Thoracic aorta (tissue), 2 donors: ENCODE results near the gene VASP. TPM values are rescaled to one million over a fixed set of nuclear protein-coding genes. Genes with fewer than 3 reads are reported as not detected.

Source experiments
- ATAC-seq: fragments of 150-250 bp; one replicate; pipeline ENCODE4 v1.8.0; 2017; ENCODE audit warnings: low read depth; ENCODE audit not compliant: insufficient number of reproducible peaks, low FRiP score
- DNase-seq: peaks from one replicate; pipeline ENCODE4 v3.0.0-alpha.2; 2020; ENCODE audit warnings: low spot score
- H3K27ac ChIP-seq, 2 donors: fragments of 200-600 bp; sonication (generic); 1 replicate in 1 of 2; 2 replicates in 1 of 2; pipeline ENCODE4 v1.5.1; 2016; ENCODE audit warnings: mild to moderate bottlenecking in 2 of 2, moderate library complexity in 2 of 2
- H3K27me3 ChIP-seq: fragments of 200-600 bp; sonication (generic); replicated peaks from 2 replicates; pipeline ENCODE4 v1.6.0; 2016; ENCODE audit warnings: mild to moderate bottlenecking; ENCODE audit not compliant: insufficient read depth
- H3K36me3 ChIP-seq: fragments of 200-600 bp; sonication (generic); one replicate; pipeline ENCODE4 v1.5.1; 2016
- H3K4me1 ChIP-seq, 2 donors: fragments of 200-600 bp; sonication (generic); 1 replicate in 1 of 2; 2 replicates in 1 of 2; pipeline versions ENCODE4 v1.5.1 to v1.6.0; 2016; ENCODE audit warnings: low read depth in 2 of 2, mild to moderate bottlenecking in 1 of 2; ENCODE audit not compliant: control insufficient read depth in 1 of 2
- H3K4me3 ChIP-seq: fragments of 200-600 bp; sonication (generic); 2 replicates; pipeline ENCODE4 v1.5.1; 2016; ENCODE audit warnings: mild to moderate bottlenecking
- H3K9me3 ChIP-seq: fragments of 200-600 bp; sonication (generic); 2 replicates; pipeline ENCODE4 v1.5.1; 2016
- total RNA-seq, 2 donors: library from RNA; depleted of rRNA; stranded (reverse); fragments of >200 nt; gene quantifications; one replicate each; pipeline versions ENCODE4 v1.1.0 to v1.2.3, GENCODE V29; 2016
- TF ChIP-seq, protein P1 (sequence below): fragments of 200-600 bp; sonication (generic); IDR thresholded peaks from one replicate; pipeline ENCODE4 v1.5.1; 2019; ENCODE audit warnings: antibody characterized with exemption

VASP gene
- total RNA-seq, 2 donors from 2014 or later, result 208 to 287 TPM

DNA sequence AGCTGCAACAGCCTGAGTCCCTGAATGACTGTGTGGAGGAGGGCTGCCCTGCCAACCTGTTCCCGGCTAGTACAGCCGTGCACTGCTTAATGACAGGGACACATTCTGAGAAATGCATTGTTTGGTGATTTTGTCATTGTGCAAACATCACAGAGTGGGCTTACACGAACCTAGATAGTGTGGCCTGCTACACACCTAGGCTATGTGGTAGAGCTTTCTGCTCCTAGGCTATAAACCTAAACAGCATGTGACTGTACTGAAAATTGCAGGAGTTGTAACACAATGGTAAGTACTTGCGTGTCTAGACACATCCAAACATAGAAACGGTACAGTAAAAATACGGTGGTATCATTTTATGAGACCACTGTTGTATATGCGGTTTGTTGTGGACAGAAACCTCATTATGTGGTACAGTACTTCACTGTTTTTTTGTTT, 35.0 kb downstream of the VASP start:
- no peaks in the 10 kb centered on the region for H3K4me1 ChIP-seq
- H3K36me3 ChIP-seq, result no peaks in the 10 kb centered on the region
- TF ChIP-seq, protein P1, sequence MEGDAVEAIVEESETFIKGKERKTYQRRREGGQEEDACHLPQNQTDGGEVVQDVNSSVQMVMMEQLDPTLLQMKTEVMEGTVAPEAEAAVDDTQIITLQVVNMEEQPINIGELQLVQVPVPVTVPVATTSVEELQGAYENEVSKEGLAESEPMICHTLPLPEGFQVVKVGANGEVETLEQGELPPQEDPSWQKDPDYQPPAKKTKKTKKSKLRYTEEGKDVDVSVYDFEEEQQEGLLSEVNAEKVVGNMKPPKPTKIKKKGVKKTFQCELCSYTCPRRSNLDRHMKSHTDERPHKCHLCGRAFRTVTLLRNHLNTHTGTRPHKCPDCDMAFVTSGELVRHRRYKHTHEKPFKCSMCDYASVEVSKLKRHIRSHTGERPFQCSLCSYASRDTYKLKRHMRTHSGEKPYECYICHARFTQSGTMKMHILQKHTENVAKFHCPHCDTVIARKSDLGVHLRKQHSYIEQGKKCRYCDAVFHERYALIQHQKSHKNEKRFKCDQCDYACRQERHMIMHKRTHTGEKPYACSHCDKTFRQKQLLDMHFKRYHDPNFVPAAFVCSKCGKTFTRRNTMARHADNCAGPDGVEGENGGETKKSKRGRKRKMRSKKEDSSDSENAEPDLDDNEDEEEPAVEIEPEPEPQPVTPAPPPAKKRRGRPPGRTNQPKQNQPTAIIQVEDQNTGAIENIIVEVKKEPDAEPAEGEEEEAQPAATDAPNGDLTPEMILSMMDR, result no peak
- no peak overlapping the region for H3K27ac ChIP-seq
- no peak overlapping the region for H3K4me3 ChIP-seq
- no peak for DNase-seq
- no peaks in the 10 kb centered on the region for H3K27me3 ChIP-seq
- no peaks in the 10 kb centered on the region for H3K9me3 ChIP-seq
- ATAC-seq, result no peak

DNA sequence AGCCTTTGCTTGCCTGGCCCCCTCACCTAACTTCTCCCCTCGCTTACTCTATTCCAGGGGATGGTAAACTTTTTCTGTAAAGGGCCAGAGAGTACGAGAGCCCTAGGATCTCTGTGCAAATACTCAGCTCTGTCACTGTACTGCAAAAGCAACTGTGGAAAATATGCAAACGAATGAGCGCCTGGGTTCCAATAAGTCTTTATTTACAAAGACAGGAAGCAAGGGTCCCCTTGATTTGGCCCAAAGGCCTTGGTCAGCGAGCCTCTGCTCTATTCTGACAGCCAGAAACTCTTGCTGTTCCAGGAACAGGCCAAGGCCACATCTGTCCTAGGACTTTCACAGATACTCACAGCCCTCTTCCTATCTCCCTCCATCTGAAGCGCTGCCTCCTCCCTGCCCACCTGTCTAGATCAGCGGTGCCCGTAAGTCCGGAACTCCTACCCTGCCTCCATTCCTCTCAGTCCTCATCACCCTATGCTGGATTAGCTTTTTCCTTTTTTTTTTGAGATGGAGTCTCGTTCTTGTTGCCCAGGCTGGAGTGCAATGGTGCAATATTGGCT, 40.0 kb downstream of the VASP start:
- no peak overlapping the region for H3K4me3 ChIP-seq
- TF ChIP-seq, protein P1, result no peak
- DNase-seq (no peak), ATAC-seq (no peak)
- no peaks in the 10 kb centered on the region for H3K27me3 ChIP-seq
- H3K4me1 ChIP-seq, result no peaks in the 10 kb centered on the region
- no peaks in the 10 kb centered on the region for H3K36me3 ChIP-seq
- H3K27ac ChIP-seq, result no peak overlapping the region
- no peaks in the 10 kb centered on the region for H3K9me3 ChIP-seq

DNA sequence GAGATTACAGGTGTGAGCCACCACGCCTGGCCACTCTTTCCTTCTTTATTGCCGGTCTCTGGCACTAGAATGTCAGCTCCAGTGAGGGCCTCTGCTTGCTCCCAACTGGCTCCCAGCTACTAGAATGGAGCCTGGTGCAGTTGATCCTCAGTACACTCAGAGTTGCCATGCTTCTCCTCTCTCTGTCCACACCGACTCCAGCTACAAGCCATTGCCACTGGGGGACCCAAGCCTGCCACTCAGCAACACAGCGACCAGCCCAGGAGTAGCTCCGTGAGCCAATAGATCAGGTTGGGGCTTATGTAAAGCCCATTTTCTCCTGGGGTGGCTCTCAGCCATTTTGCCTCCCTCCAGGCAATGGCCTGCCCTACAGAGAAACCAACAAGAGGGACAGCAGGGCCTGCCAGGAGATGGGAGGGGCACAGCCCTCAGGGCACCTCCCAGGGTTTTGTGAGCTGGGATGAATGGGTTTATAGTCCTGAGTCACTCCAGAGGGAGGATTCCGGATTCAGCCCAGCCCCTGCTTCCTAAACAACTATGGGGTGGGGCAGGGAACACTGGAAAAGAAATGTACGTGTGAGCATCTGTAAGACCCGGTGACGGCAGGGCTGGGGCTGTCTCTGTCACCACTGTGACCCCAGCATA, 40.8 kb downstream of the VASP start:
- no peaks in the 10 kb centered on the region for H3K36me3 ChIP-seq
- H3K4me1 ChIP-seq, result no peaks in the 10 kb centered on the region
- no peaks in the 10 kb centered on the region for H3K27me3 ChIP-seq
- no peaks in the 10 kb centered on the region for H3K9me3 ChIP-seq
- DNase-seq (no peak), ATAC-seq (no peak)
- no peak overlapping the region for H3K27ac ChIP-seq
- H3K4me3 ChIP-seq, result no peak overlapping the region
- TF ChIP-seq, protein P1, result no peak

DNA sequence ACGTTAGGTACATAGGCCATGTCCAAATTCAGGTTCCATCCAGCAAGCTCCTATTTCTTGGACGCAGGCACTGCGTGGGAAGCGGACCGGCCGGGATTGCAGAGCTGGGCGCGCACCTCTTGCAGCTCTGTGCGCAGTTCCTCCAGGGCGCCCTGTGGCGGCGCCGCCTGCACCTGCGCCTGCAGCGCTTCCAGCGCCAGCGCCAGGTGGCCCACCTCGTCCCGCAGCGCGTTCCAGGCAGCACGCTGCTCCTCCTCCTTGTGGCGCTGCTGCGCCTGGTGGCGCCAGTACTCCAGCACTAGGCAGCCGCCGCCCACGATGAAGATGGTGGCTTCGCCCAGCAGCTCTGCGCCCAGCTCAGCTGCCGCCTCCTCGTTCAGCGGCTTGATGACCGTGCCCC, 46.2 kb downstream of the VASP start:
- no peaks in the 10 kb centered on the region for H3K36me3 ChIP-seq
- no peaks in the 10 kb centered on the region for H3K9me3 ChIP-seq
- no peak overlapping the region for H3K4me3 ChIP-seq
- no peaks in the 10 kb centered on the region for H3K4me1 ChIP-seq
- DNase-seq (no peak), ATAC-seq (no peak)
- H3K27ac ChIP-seq, result no peak overlapping the region
- TF ChIP-seq, protein P1, result no peak
- H3K27me3 ChIP-seq, result no peaks in the 10 kb centered on the region

DNA sequence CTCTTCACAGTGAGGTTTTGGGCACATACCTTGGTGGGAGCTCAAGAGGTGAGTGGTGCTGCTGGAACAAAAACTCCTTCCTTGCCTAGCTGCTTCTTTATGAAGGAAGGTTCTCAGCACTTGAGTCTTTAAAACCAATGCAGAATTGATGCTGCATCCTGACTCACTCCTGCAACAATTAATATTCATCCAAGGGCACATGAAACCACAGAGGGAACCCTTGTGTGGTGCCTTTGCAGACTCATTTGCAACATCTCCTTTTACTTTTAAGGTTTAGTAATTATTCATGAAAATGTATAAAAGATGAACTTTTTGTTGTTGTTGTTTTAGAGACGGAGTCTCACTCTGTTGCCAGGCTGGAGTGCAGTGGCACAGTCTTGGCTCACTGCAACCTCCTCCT, 47.2 kb downstream of the VASP start:
- Histone ChIP-seq H3K4me3 (no peak overlapping the region), H3K4me1 (no peaks in the 10 kb centered on the region), H3K36me3 (no peaks in the 10 kb centered on the region), H3K27ac (no peak overlapping the region), H3K9me3 (no peaks in the 10 kb centered on the region), H3K27me3 (no peaks in the 10 kb centered on the region)
- ATAC-seq (no peak), DNase-seq (no peak)
- TF ChIP-seq, protein P1, result no peak
